ENCODE measurements around the gene DSG3. TPM values are rescaled to one million over a fixed set of nuclear protein-coding genes. Genes with fewer than 3 reads are reported as not detected.

The DSG3 gene, protein sequence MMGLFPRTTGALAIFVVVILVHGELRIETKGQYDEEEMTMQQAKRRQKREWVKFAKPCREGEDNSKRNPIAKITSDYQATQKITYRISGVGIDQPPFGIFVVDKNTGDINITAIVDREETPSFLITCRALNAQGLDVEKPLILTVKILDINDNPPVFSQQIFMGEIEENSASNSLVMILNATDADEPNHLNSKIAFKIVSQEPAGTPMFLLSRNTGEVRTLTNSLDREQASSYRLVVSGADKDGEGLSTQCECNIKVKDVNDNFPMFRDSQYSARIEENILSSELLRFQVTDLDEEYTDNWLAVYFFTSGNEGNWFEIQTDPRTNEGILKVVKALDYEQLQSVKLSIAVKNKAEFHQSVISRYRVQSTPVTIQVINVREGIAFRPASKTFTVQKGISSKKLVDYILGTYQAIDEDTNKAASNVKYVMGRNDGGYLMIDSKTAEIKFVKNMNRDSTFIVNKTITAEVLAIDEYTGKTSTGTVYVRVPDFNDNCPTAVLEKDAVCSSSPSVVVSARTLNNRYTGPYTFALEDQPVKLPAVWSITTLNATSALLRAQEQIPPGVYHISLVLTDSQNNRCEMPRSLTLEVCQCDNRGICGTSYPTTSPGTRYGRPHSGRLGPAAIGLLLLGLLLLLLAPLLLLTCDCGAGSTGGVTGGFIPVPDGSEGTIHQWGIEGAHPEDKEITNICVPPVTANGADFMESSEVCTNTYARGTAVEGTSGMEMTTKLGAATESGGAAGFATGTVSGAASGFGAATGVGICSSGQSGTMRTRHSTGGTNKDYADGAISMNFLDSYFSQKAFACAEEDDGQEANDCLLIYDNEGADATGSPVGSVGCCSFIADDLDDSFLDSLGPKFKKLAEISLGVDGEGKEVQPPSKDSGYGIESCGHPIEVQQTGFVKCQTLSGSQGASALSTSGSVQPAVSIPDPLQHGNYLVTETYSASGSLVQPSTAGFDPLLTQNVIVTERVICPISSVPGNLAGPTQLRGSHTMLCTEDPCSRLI
- total RNA-seq: 17.1 TPM
- polyA plus RNA-seq: 42.1 TPM
- long read RNA-seq, donor 1, full-length matches to known transcripts: 2 of 2 reads
- long read RNA-seq, donor 1, partial matches to known transcripts: 0 of 2 reads
- long read RNA-seq, donor 1, other reads (novel, unspliced or antisense): 0 of 2 reads
- long read RNA-seq, donor 2, full-length matches to known transcripts: 7 of 23 reads
- long read RNA-seq, donor 2, partial matches to known transcripts: 16 of 23 reads
- long read RNA-seq, donor 2, other reads (novel, unspliced or antisense): 0 of 23 reads
- long read RNA-seq, donor 3, full-length matches to known transcripts: 2 of 23 reads
- long read RNA-seq, donor 3, partial matches to known transcripts: 21 of 23 reads
- long read RNA-seq, donor 3, other reads (novel, unspliced or antisense): 0 of 23 reads
- long read RNA-seq, donor 4, full-length matches to known transcripts: 4 of 4 reads
- long read RNA-seq, donor 4, partial matches to known transcripts: 0 of 4 reads
- long read RNA-seq, donor 4, other reads (novel, unspliced or antisense): 0 of 4 reads
- long read RNA-seq, donor 5, full-length matches to known transcripts: 4 of 4 reads
- long read RNA-seq, donor 5, partial matches to known transcripts: 0 of 4 reads
- long read RNA-seq, donor 5, other reads (novel, unspliced or antisense): 0 of 4 reads
- long read RNA-seq, donor 6, full-length matches to known transcripts: 1 of 1 reads
- long read RNA-seq, donor 6, partial matches to known transcripts: 0 of 1 reads
- long read RNA-seq, donor 6, other reads (novel, unspliced or antisense): 0 of 1 reads
- long read RNA-seq, donor 7, full-length matches to known transcripts: 2 of 2 reads
- long read RNA-seq, donor 7, partial matches to known transcripts: 0 of 2 reads
- long read RNA-seq, donor 7, other reads (novel, unspliced or antisense): 0 of 2 reads
- long read RNA-seq, donor 8, full-length matches to known transcripts: 2 of 2 reads
- long read RNA-seq, donor 8, partial matches to known transcripts: 0 of 2 reads
- long read RNA-seq, donor 8, other reads (novel, unspliced or antisense): 0 of 2 reads
- long read RNA-seq, donor 9, full-length matches to known transcripts: 1 of 1 reads
- long read RNA-seq, donor 9, partial matches to known transcripts: 0 of 1 reads
- long read RNA-seq, donor 9, other reads (novel, unspliced or antisense): 0 of 1 reads
- long read RNA-seq, donor 10, full-length matches to known transcripts: 1 of 1 reads
- long read RNA-seq, donor 10, partial matches to known transcripts: 0 of 1 reads
- long read RNA-seq, donor 10, other reads (novel, unspliced or antisense): 0 of 1 reads

DNA sequence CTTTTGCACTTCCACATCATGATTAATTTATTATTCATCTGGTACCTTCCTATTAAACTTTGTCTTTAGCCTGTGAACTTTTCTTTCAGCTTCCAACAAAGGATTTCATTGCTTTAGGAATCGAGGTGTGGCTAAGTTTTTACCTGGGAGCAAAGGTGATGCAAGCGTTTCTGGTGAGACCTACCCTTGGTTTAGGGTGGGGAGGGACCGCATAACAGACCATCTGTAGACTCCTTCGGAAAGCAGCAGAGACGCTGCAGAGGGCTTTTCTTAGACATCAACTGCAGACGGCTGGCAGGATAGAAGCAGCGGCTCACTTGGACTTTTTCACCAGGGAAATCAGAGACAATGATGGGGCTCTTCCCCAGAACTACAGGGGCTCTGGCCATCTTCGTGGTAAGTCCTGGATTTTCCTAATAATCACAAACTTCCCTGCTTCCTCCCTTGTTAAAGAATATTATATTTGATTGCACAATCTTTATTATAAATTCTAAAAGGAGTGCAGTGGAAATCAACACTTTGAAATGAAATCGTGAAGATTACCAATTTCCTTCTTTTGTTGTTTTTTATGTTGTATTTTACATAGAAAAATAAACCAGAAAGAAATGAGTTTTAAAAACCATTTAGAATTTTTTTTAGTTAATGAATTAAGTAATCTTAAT is at the start of gene DSG3:
DSG3 (plus strand) TSS at position 212 of the 662 bp plus-strand sequence; CDS start at position 349, 137 bp downstream.
- Histone ChIP-seq H3K4me1 (ENCODE audit: control insufficient read depth in 2 of 2, insufficient read depth in 2 of 2, low read length in 2 of 2) (no peaks in the 10 kb centered on the region), H3K27ac (ENCODE audit: low read depth in 1 of 2, low read length in 1 of 2) (peak within 1 kb of the TSS; percentile 2 to 52), H3K27me3 (ENCODE audit: control insufficient read depth in 2 of 2, insufficient read depth in 1 of 2, low read length in 1 of 2) (no peaks in the 10 kb centered on the region), H3K36me3 (ENCODE audit: control insufficient read depth in 2 of 2, insufficient read depth in 2 of 2, low read length in 1 of 2) (no peaks in the 10 kb centered on the region), H3K9me3 (ENCODE audit: control insufficient read depth in 2 of 2, insufficient read depth in 1 of 2, low read length in 1 of 2) (no peaks in the 10 kb centered on the region), H3K4me3 (ENCODE audit: low read length in 2 of 2) (peak within 1 kb of the TSS in 1 of 2 donors; percentile 9)
- 86% methylated on average over 9 of the region's 9 CpGs for WGBS
- DNase-seq (ENCODE audit: low read depth in 6 of 9, low spot score in 9 of 9): no peak

DNA sequence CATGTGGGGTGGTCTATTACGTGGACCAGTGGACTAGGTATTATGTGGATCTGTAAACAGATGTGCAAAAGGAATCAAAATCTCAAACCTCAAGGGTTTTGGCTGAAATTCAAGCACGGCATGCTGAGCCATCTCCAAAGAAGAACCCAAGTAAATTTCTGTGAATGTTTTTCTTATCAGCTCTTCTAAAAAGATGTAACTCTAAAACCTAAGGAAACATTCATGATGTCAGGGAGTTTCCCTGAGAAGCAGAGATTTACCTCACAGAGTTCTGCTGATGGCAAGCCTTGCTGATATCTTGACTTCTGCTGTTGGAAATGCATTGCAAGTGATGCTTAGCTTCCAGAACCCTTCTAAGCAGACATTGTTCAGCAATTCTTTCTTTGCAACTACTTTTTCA is 49.4 kb upstream of the DSG3 start:
- no peak for DNase-seq (ENCODE audit: low read depth in 6 of 9, low spot score in 9 of 9)
- Histone ChIP-seq H3K4me3 (ENCODE audit: low read length in 2 of 2) (no peak overlapping the region), H3K36me3 (ENCODE audit: control insufficient read depth in 2 of 2, insufficient read depth in 2 of 2, low read length in 1 of 2) (no peaks in the 10 kb centered on the region), H3K27me3 (ENCODE audit: control insufficient read depth in 2 of 2, insufficient read depth in 1 of 2, low read length in 1 of 2) (no peaks in the 10 kb centered on the region), H3K9me3 (ENCODE audit: control insufficient read depth in 2 of 2, insufficient read depth in 1 of 2, low read length in 1 of 2) (no peaks in the 10 kb centered on the region), H3K27ac (ENCODE audit: low read depth in 1 of 2, low read length in 1 of 2) (no peak overlapping the region), H3K4me1 (ENCODE audit: control insufficient read depth in 2 of 2, insufficient read depth in 2 of 2, low read length in 2 of 2) (no peaks in the 10 kb centered on the region)
- 49% methylated on average over 2 of the region's 2 CpGs for WGBS

DNA sequence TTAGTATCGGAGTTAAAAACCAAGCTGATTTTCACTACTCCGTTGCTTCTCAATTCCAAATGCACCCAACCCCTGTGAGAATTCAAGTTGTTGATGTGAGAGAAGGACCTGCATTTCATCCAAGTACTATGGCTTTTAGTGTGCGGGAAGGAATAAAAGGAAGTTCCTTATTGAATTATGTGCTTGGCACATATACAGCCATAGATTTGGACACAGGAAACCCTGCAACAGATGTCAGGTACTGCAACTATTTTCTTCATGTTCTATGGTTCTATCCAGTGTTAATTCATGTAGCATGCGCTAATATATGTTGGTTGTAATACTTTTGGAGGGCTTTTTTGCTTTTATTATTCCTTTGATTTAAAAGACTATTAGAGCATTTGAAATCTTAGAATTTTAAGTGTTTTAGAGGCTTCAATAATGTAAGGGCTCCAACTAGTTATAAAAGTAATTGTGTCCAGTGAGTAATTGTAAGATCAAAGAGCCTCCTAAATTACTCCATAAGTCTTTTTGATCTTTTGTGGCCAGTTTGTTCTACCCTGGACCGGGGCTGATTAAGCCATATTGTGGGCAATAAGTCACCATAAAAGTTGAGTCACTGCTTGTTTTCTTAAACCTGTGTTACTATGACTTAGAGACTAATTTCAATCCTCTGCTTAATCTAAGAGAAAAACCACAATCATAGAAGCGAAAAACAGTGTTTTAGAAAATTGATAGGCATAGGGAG is 48.1 kb upstream of the DSG3 start:
- Histone ChIP-seq H3K27ac (ENCODE audit: low read depth in 1 of 2, low read length in 1 of 2) (no peak overlapping the region), H3K4me1 (ENCODE audit: control insufficient read depth in 2 of 2, insufficient read depth in 2 of 2, low read length in 2 of 2) (no peaks in the 10 kb centered on the region), H3K36me3 (ENCODE audit: control insufficient read depth in 2 of 2, insufficient read depth in 2 of 2, low read length in 1 of 2) (no peaks in the 10 kb centered on the region), H3K9me3 (ENCODE audit: control insufficient read depth in 2 of 2, insufficient read depth in 1 of 2, low read length in 1 of 2) (no peaks in the 10 kb centered on the region), H3K4me3 (ENCODE audit: low read length in 2 of 2) (no peak overlapping the region), H3K27me3 (ENCODE audit: control insufficient read depth in 2 of 2, insufficient read depth in 1 of 2, low read length in 1 of 2) (no peaks in the 10 kb centered on the region)
- no peak for DNase-seq (ENCODE audit: low read depth in 6 of 9, low spot score in 9 of 9)
- WGBS: 28% methylated on average over 6 of the region's 6 CpGs

DNA sequence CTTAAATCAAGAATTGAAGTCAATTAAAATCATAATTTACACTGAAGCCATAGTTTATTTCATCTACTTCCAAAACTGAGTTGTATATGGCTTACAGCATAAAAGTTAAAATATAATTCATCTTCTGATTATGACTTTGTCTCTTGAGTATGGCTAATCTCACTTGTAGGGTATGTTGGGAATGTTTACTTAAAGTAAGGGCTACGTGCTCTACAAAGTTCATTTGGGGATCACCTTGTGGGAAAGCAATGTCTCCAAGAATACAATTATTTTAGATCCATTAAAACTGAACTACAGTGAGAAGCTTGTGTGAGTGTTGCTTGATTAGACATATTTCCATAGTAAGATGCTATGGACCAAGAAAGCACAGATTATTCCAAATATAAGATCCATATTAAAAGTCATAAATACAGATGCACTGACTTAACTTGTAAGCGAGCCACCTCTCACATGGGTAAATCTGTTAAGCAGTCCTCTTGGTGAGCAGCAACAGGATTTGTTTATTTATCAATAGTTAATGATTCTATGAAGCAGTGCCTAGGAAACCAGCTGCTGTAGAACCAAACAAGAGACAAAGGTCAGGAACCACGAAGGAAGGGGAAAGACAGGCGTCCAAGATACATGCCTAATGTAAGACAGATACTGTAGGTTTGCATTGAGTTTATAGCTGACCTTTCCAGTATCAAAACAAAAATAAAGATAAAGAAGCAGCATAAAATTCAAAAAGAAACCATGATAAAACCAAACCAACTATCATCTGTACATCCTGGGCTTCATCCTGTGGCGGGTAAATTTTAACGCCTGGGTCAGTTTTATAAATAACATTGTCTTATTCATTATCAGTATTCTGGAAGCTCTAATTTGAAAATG is 46.1 kb upstream of the DSG3 start:
- Histone ChIP-seq H3K4me1 (ENCODE audit: control insufficient read depth in 2 of 2, insufficient read depth in 2 of 2, low read length in 2 of 2) (no peaks in the 10 kb centered on the region), H3K9me3 (ENCODE audit: control insufficient read depth in 2 of 2, insufficient read depth in 1 of 2, low read length in 1 of 2) (no peaks in the 10 kb centered on the region), H3K36me3 (ENCODE audit: control insufficient read depth in 2 of 2, insufficient read depth in 2 of 2, low read length in 1 of 2) (no peaks in the 10 kb centered on the region), H3K27ac (ENCODE audit: low read depth in 1 of 2, low read length in 1 of 2) (no peak overlapping the region), H3K4me3 (ENCODE audit: low read length in 2 of 2) (no peak overlapping the region), H3K27me3 (ENCODE audit: control insufficient read depth in 2 of 2, insufficient read depth in 1 of 2, low read length in 1 of 2) (no peaks in the 10 kb centered on the region)
- DNase-seq (ENCODE audit: low read depth in 6 of 9, low spot score in 9 of 9): no peak
- 96% methylated on average over 6 of the region's 6 CpGs for WGBS

DNA sequence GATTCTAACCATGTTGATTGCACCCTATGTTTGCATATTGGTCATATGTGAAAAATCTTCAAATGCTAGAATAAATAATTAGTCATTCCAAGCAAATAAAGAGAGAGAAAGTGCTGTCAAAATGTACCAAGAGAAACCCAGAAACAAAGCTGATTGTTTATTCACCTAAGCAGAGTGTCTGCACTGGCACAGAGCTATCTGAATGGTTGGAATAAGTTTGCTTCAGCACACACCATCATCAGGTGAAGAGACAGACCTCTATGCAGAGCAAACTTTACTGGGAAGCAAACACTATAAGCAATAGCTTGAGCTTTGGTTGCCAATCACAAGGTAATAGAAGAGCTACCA is 45.5 kb upstream of the DSG3 start:
- DNase-seq (ENCODE audit: low read depth in 6 of 9, low spot score in 9 of 9): no peak
- Histone ChIP-seq H3K36me3 (ENCODE audit: control insufficient read depth in 2 of 2, insufficient read depth in 2 of 2, low read length in 1 of 2) (no peaks in the 10 kb centered on the region), H3K9me3 (ENCODE audit: control insufficient read depth in 2 of 2, insufficient read depth in 1 of 2, low read length in 1 of 2) (no peaks in the 10 kb centered on the region), H3K27ac (ENCODE audit: low read depth in 1 of 2, low read length in 1 of 2) (no peak overlapping the region), H3K4me1 (ENCODE audit: control insufficient read depth in 2 of 2, insufficient read depth in 2 of 2, low read length in 2 of 2) (no peaks in the 10 kb centered on the region), H3K27me3 (ENCODE audit: control insufficient read depth in 2 of 2, insufficient read depth in 1 of 2, low read length in 1 of 2) (no peaks in the 10 kb centered on the region), H3K4me3 (ENCODE audit: low read length in 2 of 2) (no peak overlapping the region)

DNA sequence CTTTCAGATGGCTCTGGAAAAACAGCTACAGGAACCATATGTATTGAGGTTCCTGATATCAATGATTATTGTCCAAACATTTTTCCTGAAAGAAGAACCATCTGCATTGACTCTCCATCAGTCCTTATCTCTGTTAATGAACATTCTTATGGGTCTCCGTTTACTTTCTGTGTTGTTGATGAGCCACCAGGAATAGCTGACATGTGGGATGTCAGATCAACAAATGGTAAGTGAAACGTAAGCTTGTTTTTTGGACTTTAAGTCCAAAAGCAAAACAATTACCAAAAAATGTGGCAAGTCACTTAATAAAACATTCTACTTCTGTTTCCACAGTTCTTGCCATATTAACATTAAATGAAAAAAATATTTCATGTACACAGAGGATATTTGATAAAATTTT is 44.1 kb upstream of the DSG3 start:
- no peak overlapping the region for H3K27ac ChIP-seq (ENCODE audit: low read depth in 1 of 2, low read length in 1 of 2)
- WGBS: 97% methylated on average over 2 of the region's 2 CpGs
- H3K4me1 ChIP-seq (ENCODE audit: control insufficient read depth in 2 of 2, insufficient read depth in 2 of 2, low read length in 2 of 2): no peaks in the 10 kb centered on the region
- H3K27me3 ChIP-seq (ENCODE audit: control insufficient read depth in 2 of 2, insufficient read depth in 1 of 2, low read length in 1 of 2): no peaks in the 10 kb centered on the region
- DNase-seq (ENCODE audit: low read depth in 6 of 9, low spot score in 9 of 9): no peak
- no peaks in the 10 kb centered on the region for H3K9me3 ChIP-seq (ENCODE audit: control insufficient read depth in 2 of 2, insufficient read depth in 1 of 2, low read length in 1 of 2)
- no peaks in the 10 kb centered on the region for H3K36me3 ChIP-seq (ENCODE audit: control insufficient read depth in 2 of 2, insufficient read depth in 2 of 2, low read length in 1 of 2)
- no peak overlapping the region for H3K4me3 ChIP-seq (ENCODE audit: low read length in 2 of 2)

Data from thymus (tissue), 14 donors.